Neural cell (in vitro differentiated cells): Measurements from ENCODE around the gene KANK4. TPM values are rescaled to one million over a fixed set of nuclear protein-coding genes. Genes with fewer than 3 reads are reported as not detected.

ENCODE experiments used
- H2AFZ ChIP-seq: fragments of 200-600, 300-800 bp; sonication (generic), shearing (Covaris generic); 2 replicates; pipeline ENCODE4 v1.6.0; 2014; ENCODE audit warnings: low read depth, mild to moderate bottlenecking, antibody characterized with exemption, low read length, moderate library complexity
- H3F3A ChIP-seq: fragments of 200-600 bp; shearing (Covaris generic); 2 replicates; pipeline ENCODE4 v1.6.1; 2016; ENCODE audit warnings: mild to moderate bottlenecking, moderate library complexity, mixed read lengths, antibody characterized with exemption, low read length; ENCODE audit not compliant: insufficient read depth, poor library complexity, severe bottlenecking
- H3K27ac ChIP-seq: fragments of 200-600, 300-800 bp; sonication (generic), shearing (Covaris generic); 2 replicates; pipeline ENCODE4 v1.5.1; 2014; ENCODE audit warnings: mild to moderate bottlenecking, low read length, moderate library complexity
- H3K27me3 ChIP-seq: fragments of 300-800, 200-600 bp; sonication (generic), shearing (Covaris generic); 2 replicates; pipeline ENCODE4 v1.6.0; 2014; ENCODE audit warnings: mild to moderate bottlenecking, low read depth, low read length, moderate library complexity; ENCODE audit not compliant: insufficient read depth
- H3K36me3 ChIP-seq: fragments of 300-800, 200-600 bp; sonication (generic), shearing (Covaris generic); 2 replicates; pipeline ENCODE4 v1.5.1; 2014; ENCODE audit warnings: mild to moderate bottlenecking, antibody characterized with exemption, low read length, moderate library complexity; ENCODE audit not compliant: insufficient read depth
- H3K4me2 ChIP-seq: fragments of 300-800, 200-600 bp; sonication (generic), shearing (Covaris generic); 2 replicates; pipeline ENCODE4 v1.6.0; 2014; ENCODE audit warnings: mild to moderate bottlenecking, low read length
- H3K4me3 ChIP-seq: fragments of 300-800, 200-600 bp; sonication (generic), shearing (Covaris generic); 2 replicates; pipeline ENCODE4 v1.5.1; 2014; ENCODE audit warnings: mild to moderate bottlenecking, low read length, moderate library complexity
- H3K79me2 ChIP-seq: fragments of 200-600 bp; shearing (Covaris generic); replicated peaks from 2 replicates; pipeline ENCODE4 v1.6.0; 2014; ENCODE audit warnings: mild to moderate bottlenecking, low read length, moderate library complexity; ENCODE audit not compliant: insufficient read depth
- H3K9ac ChIP-seq: fragments of 300-800, 200-600 bp; sonication (generic), shearing (Covaris generic); 2 replicates; pipeline ENCODE4 v1.6.1; 2016; ENCODE audit warnings: mild to moderate bottlenecking, low read length, mixed read lengths
- H3K9me2 ChIP-seq: fragments of 200-600 bp; shearing (Covaris generic); 2 replicates; pipeline ENCODE4 v1.6.1; 2016; ENCODE audit warnings: mild to moderate bottlenecking, low read length, mixed read lengths; ENCODE audit not compliant: insufficient read depth
- H3K9me3 ChIP-seq: fragments of 200-600, 300-800 bp; sonication (generic), shearing (Covaris generic); 2 replicates; pipeline ENCODE4 v1.6.1; 2016; ENCODE audit warnings: mild to moderate bottlenecking, mixed run types, low read length, moderate library complexity, mixed read lengths
- H4K20me1 ChIP-seq: fragments of 200-600 bp; shearing (Covaris generic); 2 replicates; pipeline ENCODE4 v1.6.1; 2016; ENCODE audit warnings: mild to moderate bottlenecking, mixed run types; ENCODE audit not compliant: insufficient read depth
- CTCF ChIP-seq: fragments of 450-650 bp; IDR thresholded peaks from 2 replicates; pipeline ENCODE4 v1.5.1; 2014; ENCODE audit warnings: antibody characterized with exemption, mild to moderate bottlenecking, moderate library complexity; ENCODE audit not compliant: poor library complexity, severe bottlenecking
- EP300 ChIP-seq: fragments of 450-650 bp; conservative IDR thresholded peaks from 2 replicates; pipeline ENCODE4 v1.6.1; 2014; ENCODE audit warnings: antibody characterized with exemption, mild to moderate bottlenecking, moderate library complexity; ENCODE audit not compliant: poor library complexity, severe bottlenecking
- EZH2 ChIP-seq: fragments of 200-600, 300-800 bp; shearing (Covaris generic), sonication (generic); IDR thresholded peaks from 2 replicates; pipeline ENCODE4 v1.6.1; 2014; ENCODE audit warnings: antibody characterized with exemption, low read length, borderline replicate concordance, mild to moderate bottlenecking; ENCODE audit not compliant: insufficient read depth, poor library complexity, severe bottlenecking
- MXI1 ChIP-seq: fragments of 450-650 bp; conservative IDR thresholded peaks from 2 replicates; pipeline ENCODE4 v1.6.1; 2014; ENCODE audit warnings: antibody characterized with exemption, mild to moderate bottlenecking; ENCODE audit not compliant: poor library complexity, severe bottlenecking
- POLR2AphosphoS5 ChIP-seq: IDR thresholded peaks from 2 replicates; pipeline ENCODE4 v1.6.1; 2012
- RAD21 ChIP-seq: fragments of 450-650 bp; conservative IDR thresholded peaks from 2 replicates; pipeline ENCODE4 v1.6.1; 2014; ENCODE audit warnings: antibody characterized with exemption, mild to moderate bottlenecking, moderate library complexity
- REST ChIP-seq: IDR thresholded peaks from 2 replicates; pipeline ENCODE4 v1.6.1; 2012; ENCODE audit warnings: borderline replicate concordance
- SMC3 ChIP-seq: fragments of 450-650 bp; conservative IDR thresholded peaks from 2 replicates; pipeline ENCODE4 v1.6.1; 2014; ENCODE audit warnings: antibody characterized with exemption, mild to moderate bottlenecking, moderate library complexity; ENCODE audit not compliant: poor library complexity
- TAF1 ChIP-seq: IDR thresholded peaks from 2 replicates; pipeline ENCODE4 v1.6.1; 2012; ENCODE audit warnings: low read depth
- polyA plus RNA-seq: library from polyadenylated mRNA; depleted of rRNA; stranded (reverse); fragments of >200 nt; gene quantifications from 2 replicates; pipeline ENCODE4 v1.2.3, GENCODE V29; 2014

The KANK4 gene
- polyA plus RNA-seq, 1 donor from 2014 or later, result 0.25 TPM

- no peak overlapping the region for H3K27ac ChIP-seq
- H2AFZ ChIP-seq, result no peak overlapping the region
- H3K9ac ChIP-seq, result no peak overlapping the region
- TF ChIP-seq CTCF (no peak), EP300 (no peak), TAF1 (no peak), EZH2 (no peak), MXI1 (no peak), RAD21 (no peak), REST (no peak), SMC3 (no peak), POLR2AphosphoS5 (no peak)
- no peak overlapping the region for H3K4me2 ChIP-seq
- H3K9me3 ChIP-seq, result peaks cover 5% of the 10 kb centered on the region
- H4K20me1 ChIP-seq, result no peaks in the 10 kb centered on the region
- H3K36me3 ChIP-seq, result no peaks in the 10 kb centered on the region
- no peaks in the 10 kb centered on the region for H3K79me2 ChIP-seq
- H3F3A ChIP-seq, result no peaks in the 10 kb centered on the region
- H3K4me3 ChIP-seq, result no peak overlapping the region
- H3K9me2 ChIP-seq, result no peaks in the 10 kb centered on the region
- H3K27me3 ChIP-seq, result no peaks in the 10 kb centered on the region
These were observed 47.8 kb upstream of the KANK4 start for GRCh38 chr1:62367005-62367557.

- no peak overlapping the region for H3K27ac ChIP-seq
These were observed 45.5 kb upstream of the KANK4 start for GRCh38 chr1:62364721-62365120.

More at GRCh38 chr1:62364721-62365120, 45.5 kb upstream of the KANK4 start:
- H4K20me1 ChIP-seq, result no peaks in the 10 kb centered on the region
- peaks cover 5% of the 10 kb centered on the region for H3K9me3 ChIP-seq
- no peaks in the 10 kb centered on the region for H3F3A ChIP-seq
- H3K4me3 ChIP-seq, result no peak overlapping the region
- H3K36me3 ChIP-seq, result no peaks in the 10 kb centered on the region
- no peaks in the 10 kb centered on the region for H3K27me3 ChIP-seq
- H3K9me2 ChIP-seq, result no peaks in the 10 kb centered on the region
- no peaks in the 10 kb centered on the region for H3K79me2 ChIP-seq
- no peak overlapping the region for H3K4me2 ChIP-seq
- TF ChIP-seq POLR2AphosphoS5, result no peak
- TF ChIP-seq RAD21, result no peak
- no peak for TF ChIP-seq SMC3
- TF ChIP-seq TAF1, result no peak
- H3K9ac ChIP-seq, result no peak overlapping the region
- no peak overlapping the region for H2AFZ ChIP-seq
